Liver (tissue), 9 donors: ENCODE measurements around the gene NDUFAF5. TPM values are rescaled to one million over a fixed set of nuclear protein-coding genes. Genes with fewer than 3 reads are reported as not detected.

Experiments
- DNase-seq: peaks from one replicate; pipeline ENCODE4 v3.0.0-alpha.2; 2017; ENCODE audit warnings: low spot score
- H3K27ac ChIP-seq, 2 donors: one replicate each; pipeline ENCODE4 v1.7.0; 2013; ENCODE audit warnings: inconsistent platforms in 2 of 2, low read length in 2 of 2, control low read depth in 1 of 2, low read depth in 1 of 2, mild to moderate bottlenecking in 1 of 2
- H3K27me3 ChIP-seq, 4 donors: one replicate each; pipeline versions ENCODE4 v1.6.1 to v1.7.0; 2013; ENCODE audit warnings: low read length in 3 of 4, inconsistent platforms in 1 of 4, mild to moderate bottlenecking in 1 of 4, moderate library complexity in 1 of 4; ENCODE audit not compliant: control insufficient read depth in 4 of 4, insufficient read depth in 4 of 4
- H3K36me3 ChIP-seq, 4 donors: one replicate each; pipeline versions ENCODE4 v1.6.1 to v1.7.0; 2013; ENCODE audit warnings: low read length in 3 of 4, mild to moderate bottlenecking in 3 of 4, low read depth in 1 of 4, moderate library complexity in 1 of 4; ENCODE audit not compliant: control insufficient read depth in 4 of 4, insufficient read depth in 3 of 4
- H3K4me1 ChIP-seq, 4 donors: one replicate each; pipeline versions ENCODE4 v1.6.1 to v1.7.0; 2013; ENCODE audit warnings: low read length in 3 of 4, mild to moderate bottlenecking in 3 of 4, moderate library complexity in 1 of 4; ENCODE audit not compliant: control insufficient read depth in 4 of 4, insufficient read depth in 4 of 4
- H3K4me3 ChIP-seq, 3 donors: one replicate each; pipeline versions ENCODE4 v1.6.1 to v1.7.0; 2013; ENCODE audit warnings: low read length in 3 of 3, control low read depth in 1 of 3, low read depth in 1 of 3, mild to moderate bottlenecking in 1 of 3
- H3K9ac ChIP-seq, 2 donors: one replicate each; pipeline ENCODE4 v1.7.0; 2013; ENCODE audit warnings: low read length in 2 of 2, mild to moderate bottlenecking in 2 of 2, moderate library complexity in 2 of 2, control low read depth in 1 of 2, low read depth in 1 of 2
- H3K9me3 ChIP-seq, 4 donors: one replicate each; pipeline versions ENCODE4 v1.6.1 to v1.7.0; 2013; ENCODE audit warnings: low read length in 3 of 4; ENCODE audit not compliant: control insufficient read depth in 4 of 4
- ATF3 ChIP-seq: IDR thresholded peaks from 2 replicates; pipeline ENCODE4 v1.6.1; 2016; ENCODE audit warnings: antibody characterized with exemption
- EGR1 ChIP-seq, 2 donors: IDR thresholded peaks; 2 replicates each; pipeline ENCODE4 v1.6.1; 2016 to 2018; ENCODE audit warnings: antibody characterized with exemption in 2 of 2, low read depth in 2 of 2
- FOXA1 ChIP-seq: IDR thresholded peaks from 2 replicates; pipeline ENCODE4 v1.6.1; 2016; ENCODE audit warnings: antibody characterized with exemption
- FOXA2 ChIP-seq: IDR thresholded peaks from 2 replicates; pipeline ENCODE4 v1.6.1; 2016; ENCODE audit warnings: antibody characterized with exemption
- GABPA ChIP-seq, 2 donors: IDR thresholded peaks in 1 of 2; conservative IDR thresholded peaks in 1 of 2; 2 replicates each; pipeline ENCODE4 v1.6.1; 2016; ENCODE audit warnings: antibody characterized with exemption in 2 of 2, mild to moderate bottlenecking in 1 of 2, moderate library complexity in 1 of 2
- HNF4A ChIP-seq, 2 donors: conservative IDR thresholded peaks; 2 replicates each; pipeline ENCODE4 v1.6.1; 2016; ENCODE audit warnings: antibody characterized with exemption in 2 of 2, mild to moderate bottlenecking in 2 of 2
- HNF4G ChIP-seq: IDR thresholded peaks from 2 replicates; pipeline ENCODE4 v1.6.1; 2016; ENCODE audit warnings: antibody characterized with exemption
- JUND ChIP-seq, 2 donors: IDR thresholded peaks; 2 replicates each; pipeline ENCODE4 v1.6.1; 2016; ENCODE audit warnings: antibody characterized with exemption in 2 of 2
- MAX ChIP-seq: IDR thresholded peaks from 2 replicates; pipeline ENCODE4 v1.6.1; 2016; ENCODE audit warnings: antibody characterized with exemption
- NR2F2 ChIP-seq: IDR thresholded peaks from 2 replicates; pipeline ENCODE4 v1.6.1; 2016; ENCODE audit warnings: antibody characterized with exemption
- RAD21 ChIP-seq, 2 donors: IDR thresholded peaks; 2 replicates each; pipeline ENCODE4 v1.6.1; 2016; ENCODE audit warnings: antibody characterized with exemption in 2 of 2, mild to moderate bottlenecking in 2 of 2
- REST ChIP-seq: IDR thresholded peaks from 2 replicates; pipeline ENCODE4 v1.6.1; 2016; ENCODE audit warnings: antibody characterized with exemption, mild to moderate bottlenecking
- RXRA ChIP-seq, 2 donors: IDR thresholded peaks; 2 replicates each; pipeline ENCODE4 v1.6.1; 2017 to 2018; ENCODE audit warnings: antibody characterized with exemption in 2 of 2, mild to moderate bottlenecking in 1 of 2
- SP1 ChIP-seq: IDR thresholded peaks from 2 replicates; pipeline ENCODE4 v1.6.1; 2018; ENCODE audit warnings: antibody characterized with exemption, mild to moderate bottlenecking
- TAF1 ChIP-seq: conservative IDR thresholded peaks from 2 replicates; pipeline ENCODE4 v1.6.1; 2016; ENCODE audit warnings: antibody characterized with exemption, mild to moderate bottlenecking
- YY1 ChIP-seq: IDR thresholded peaks from 2 replicates; pipeline ENCODE4 v1.6.1; 2016; ENCODE audit warnings: antibody characterized with exemption, mild to moderate bottlenecking
- ZBTB33 ChIP-seq: IDR thresholded peaks from 2 replicates; pipeline ENCODE4 v1.6.1; 2016; ENCODE audit warnings: antibody characterized with exemption
- WGBS: extraction: QIAGEN DNeasy Blood & Tissue Kit; methylation state at CpG from one replicate; pipeline ENCODE4 v1.1.7; 2013; 5-methylcytosine and 5-hydroxymethylcytosine counted together
- polyA plus RNA-seq, 2 donors: library from polyadenylated mRNA; stranded (reverse) in 1 of 2; unstranded in 1 of 2; fragments of 200-250 nt in 1 of 2; fragments of >200 nt in 1 of 2; fragmentation: Nextera tagmentation in 1 of 2; extraction: Ambion mirVana in 1 of 2; gene quantifications; one replicate each; pipeline versions ENCODE4 v1.2.1 to v1.2.3, GENCODE V29; 2013 to 2015
- total RNA-seq, 2 donors: library from RNA; depleted of rRNA; stranded (reverse); fragments of >200 nt; gene quantifications; one replicate each; pipeline ENCODE4 v1.2.3, GENCODE V29; 2014
- TF ChIP-seq, protein P1 (sequence below): fragments of 150-350 bp; IDR thresholded peaks from 2 replicates; pipeline ENCODE4 v1.5.1; 2017; ENCODE audit warnings: improper control_type of control experiment, low read depth, low read length; ENCODE audit not compliant: missing input control
- donor health status: healthy.
- donor health status: healthy.
- donor health status: healthy.
- donor health status: healthy.
- donor health status: healthy.

The NDUFAF5 gene
- total and polyA plus RNA-seq, 4 donors = 6.6 to 15.9 (median 12.3) TPM

DNA sequence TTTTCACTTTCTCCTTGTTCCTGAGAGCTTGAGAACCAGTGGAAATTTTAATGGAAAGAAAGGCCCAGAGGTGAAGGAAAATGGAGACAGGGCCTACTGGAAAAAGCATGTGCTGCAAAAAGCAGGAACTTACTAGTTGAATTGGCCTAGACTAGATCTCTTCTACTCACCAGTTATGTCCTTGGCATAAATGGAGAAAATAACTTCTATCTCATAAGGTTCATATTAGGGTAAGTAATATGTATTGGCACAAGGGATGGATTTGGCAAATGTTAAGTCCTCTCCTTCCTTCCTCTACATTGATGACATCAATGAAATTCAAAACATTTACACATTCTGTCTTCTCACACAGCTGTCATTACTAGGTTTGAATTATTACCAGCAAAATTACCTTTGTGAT lies 74.0 kb downstream of the NDUFAF5 start:
- no peaks in the 10 kb centered on the region for H3K9me3 ChIP-seq
- H3K4me1 ChIP-seq = peaks cover 0 to 5% (median 0%) of the 10 kb centered on the region in 4 donors
- no peak for DNase-seq
- H3K4me3 ChIP-seq = no peak overlapping the region
- H3K36me3 ChIP-seq = no peaks in the 10 kb centered on the region
- no peak overlapping the region for H3K9ac ChIP-seq
- no peaks in the 10 kb centered on the region for H3K27me3 ChIP-seq
- TF ChIP-seq ZBTB33 = no peak
- TF ChIP-seq, protein P1, sequence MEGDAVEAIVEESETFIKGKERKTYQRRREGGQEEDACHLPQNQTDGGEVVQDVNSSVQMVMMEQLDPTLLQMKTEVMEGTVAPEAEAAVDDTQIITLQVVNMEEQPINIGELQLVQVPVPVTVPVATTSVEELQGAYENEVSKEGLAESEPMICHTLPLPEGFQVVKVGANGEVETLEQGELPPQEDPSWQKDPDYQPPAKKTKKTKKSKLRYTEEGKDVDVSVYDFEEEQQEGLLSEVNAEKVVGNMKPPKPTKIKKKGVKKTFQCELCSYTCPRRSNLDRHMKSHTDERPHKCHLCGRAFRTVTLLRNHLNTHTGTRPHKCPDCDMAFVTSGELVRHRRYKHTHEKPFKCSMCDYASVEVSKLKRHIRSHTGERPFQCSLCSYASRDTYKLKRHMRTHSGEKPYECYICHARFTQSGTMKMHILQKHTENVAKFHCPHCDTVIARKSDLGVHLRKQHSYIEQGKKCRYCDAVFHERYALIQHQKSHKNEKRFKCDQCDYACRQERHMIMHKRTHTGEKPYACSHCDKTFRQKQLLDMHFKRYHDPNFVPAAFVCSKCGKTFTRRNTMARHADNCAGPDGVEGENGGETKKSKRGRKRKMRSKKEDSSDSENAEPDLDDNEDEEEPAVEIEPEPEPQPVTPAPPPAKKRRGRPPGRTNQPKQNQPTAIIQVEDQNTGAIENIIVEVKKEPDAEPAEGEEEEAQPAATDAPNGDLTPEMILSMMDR = no peak
- no peak for TF ChIP-seq ATF3
- no peak for TF ChIP-seq RAD21 (IDR thresholded peaks at IDR 0.05)
- no peak for TF ChIP-seq FOXA2
- TF ChIP-seq TAF1 = no peak
- no peak for TF ChIP-seq NR2F2
- no peak for TF ChIP-seq RXRA (IDR thresholded peaks at IDR 0.05)
- TF ChIP-seq HNF4G = no peak
- no peak for TF ChIP-seq REST
- TF ChIP-seq FOXA1 = no peak
- no peak for TF ChIP-seq MAX
- TF ChIP-seq JUND (IDR thresholded peaks at IDR 0.05) = no peak
- no peak for TF ChIP-seq EGR1 (IDR thresholded peaks at IDR 0.05; ENCODE audit: low read depth in 2 of 2)
- no peak for TF ChIP-seq HNF4A (conservative IDR thresholded peaks at IDR 0.05)
- TF ChIP-seq YY1 = no peak
- no peak for TF ChIP-seq GABPA (IDR thresholded peaks at IDR 0.05 in 1 of 2, conservative IDR thresholded peaks at IDR 0.05 in 1 of 2)
- no peak for TF ChIP-seq SP1
- H3K27ac ChIP-seq = no peak overlapping the region

DNA sequence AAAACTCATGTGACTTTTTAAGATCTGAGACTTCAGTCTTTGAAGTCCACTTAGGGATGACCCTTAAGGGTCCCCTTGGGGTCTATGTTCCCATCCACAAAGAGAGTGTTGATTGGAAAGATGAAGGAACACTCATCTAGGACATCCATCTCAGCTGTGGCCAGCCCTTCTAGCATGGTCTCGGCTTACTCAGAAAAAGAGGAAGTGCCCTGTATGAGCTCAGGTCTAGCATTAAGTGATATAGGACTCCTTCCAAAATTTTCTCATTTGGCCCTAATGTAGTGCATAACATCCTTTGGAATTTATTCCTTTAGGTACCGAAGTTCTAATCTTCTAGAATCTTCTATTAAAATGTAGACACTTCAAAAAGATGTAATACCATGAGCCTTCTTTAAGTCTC lies 77.4 kb downstream of the NDUFAF5 start:
- Histone ChIP-seq H3K36me3 (no peaks in the 10 kb centered on the region), H3K9ac (no peak overlapping the region), H3K4me1 (peaks cover 0 to 14% (median 2%) of the 10 kb centered on the region in 4 donors), H3K4me3 (no peak overlapping the region), H3K27me3 (no peaks in the 10 kb centered on the region), H3K27ac (no peak overlapping the region), H3K9me3 (no peaks in the 10 kb centered on the region)
- 87% methylated on average over 2 of the region's 2 CpGs for WGBS
- no peak for DNase-seq
- TF ChIP-seq HNF4A (conservative IDR thresholded peaks at IDR 0.05) = no peak
- TF ChIP-seq TAF1 = no peak
- TF ChIP-seq REST = no peak
- no peak for TF ChIP-seq RAD21 (IDR thresholded peaks at IDR 0.05)
- TF ChIP-seq RXRA (IDR thresholded peaks at IDR 0.05) = no peak
- no peak for TF ChIP-seq YY1
- TF ChIP-seq, protein P1 = no peak
- TF ChIP-seq MAX = no peak
- TF ChIP-seq FOXA1 = no peak
- no peak for TF ChIP-seq GABPA (IDR thresholded peaks at IDR 0.05 in 1 of 2, conservative IDR thresholded peaks at IDR 0.05 in 1 of 2)
- no peak for TF ChIP-seq EGR1 (IDR thresholded peaks at IDR 0.05; ENCODE audit: low read depth in 2 of 2)
